GM21619 (cell line): ENCODE measurements around the gene SLAIN2.

Experiments
- ATAC-seq: cut with Tn5 transposase; IDR thresholded peaks from one replicate; pipeline ENCODE4 v1.9.1; 2021; ENCODE audit not compliant: unreplicated experiment

The SLAIN2 gene

GRCh38 chr4:48368389-48368788 lies 27.1 kb downstream of the SLAIN2 start:
- ATAC-seq = no peak

GRCh38 chr4:48369248-48369647 lies 27.9 kb downstream of the SLAIN2 start:
- ATAC-seq = no peak

- ATAC-seq = no peak
These were observed 28.4 kb downstream of the SLAIN2 start for GRCh38 chr4:48369771-48370170.

- ATAC-seq = peak; percentile 53
These were observed 29.2 kb downstream of the SLAIN2 start for GRCh38 chr4:48370260-48371134.

- no peak for ATAC-seq
These were observed 30.9 kb downstream of the SLAIN2 start for GRCh38 chr4:48372272-48372671.

GRCh38 chr4:48375651-48376304 lies 34.4 kb downstream of the SLAIN2 start:
- ATAC-seq = no peak

GRCh38 chr4:48379587-48380180 lies 38.4 kb downstream of the SLAIN2 start:
- ATAC-seq = no peak

- no peak for ATAC-seq
These were observed 39.3 kb downstream of the SLAIN2 start for GRCh38 chr4:48380583-48381167.

- no peak for ATAC-seq
These were observed 47.3 kb downstream of the SLAIN2 start for GRCh38 chr4:48388525-48389154.

- ATAC-seq = no peak
These were observed 54.7 kb downstream of the SLAIN2 start for GRCh38 chr4:48396043-48396442.

GRCh38 chr4:48400416-48400815 lies 59.1 kb downstream of the SLAIN2 start:
- no peak for ATAC-seq

GRCh38 chr4:48403358-48403757 lies 62.0 kb downstream of the SLAIN2 start:
- ATAC-seq = no peak

GRCh38 chr4:48403779-48404178 lies 62.5 kb downstream of the SLAIN2 start:
- ATAC-seq = no peak

GRCh38 chr4:48405924-48406323 lies 64.6 kb downstream of the SLAIN2 start:
- no peak for ATAC-seq

- ATAC-seq = no peak
These were observed 67.9 kb downstream of the SLAIN2 start for GRCh38 chr4:48409203-48409602.

GRCh38 chr4:48410812-48411211 lies 69.5 kb downstream of the SLAIN2 start:
- ATAC-seq = no peak

- no peak for ATAC-seq
These were observed 78.8 kb downstream of the SLAIN2 start for GRCh38 chr4:48420144-48420543.

- no peak for ATAC-seq
These were observed 79.8 kb downstream of the SLAIN2 start for GRCh38 chr4:48421101-48421500.

- ATAC-seq = no peak
These were observed 87.6 kb downstream of the SLAIN2 start for GRCh38 chr4:48428926-48429325.

- ATAC-seq = no peak
These were observed 88.6 kb downstream of the SLAIN2 start for GRCh38 chr4:48429709-48430474.
